Measurements from ENCODE around the gene NOL4.
"Not testable (repeated sequence)": the region's sequence is repeated elsewhere in the genome, so short reads cannot be mapped to it uniquely, and the experiment has no call there.

The NOL4 gene, protein sequence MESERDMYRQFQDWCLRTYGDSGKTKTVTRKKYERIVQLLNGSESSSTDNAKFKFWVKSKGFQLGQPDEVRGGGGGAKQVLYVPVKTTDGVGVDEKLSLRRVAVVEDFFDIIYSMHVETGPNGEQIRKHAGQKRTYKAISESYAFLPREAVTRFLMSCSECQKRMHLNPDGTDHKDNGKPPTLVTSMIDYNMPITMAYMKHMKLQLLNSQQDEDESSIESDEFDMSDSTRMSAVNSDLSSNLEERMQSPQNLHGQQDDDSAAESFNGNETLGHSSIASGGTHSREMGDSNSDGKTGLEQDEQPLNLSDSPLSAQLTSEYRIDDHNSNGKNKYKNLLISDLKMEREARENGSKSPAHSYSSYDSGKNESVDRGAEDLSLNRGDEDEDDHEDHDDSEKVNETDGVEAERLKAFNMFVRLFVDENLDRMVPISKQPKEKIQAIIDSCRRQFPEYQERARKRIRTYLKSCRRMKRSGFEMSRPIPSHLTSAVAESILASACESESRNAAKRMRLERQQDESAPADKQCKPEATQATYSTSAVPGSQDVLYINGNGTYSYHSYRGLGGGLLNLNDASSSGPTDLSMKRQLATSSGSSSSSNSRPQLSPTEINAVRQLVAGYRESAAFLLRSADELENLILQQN

DNA sequence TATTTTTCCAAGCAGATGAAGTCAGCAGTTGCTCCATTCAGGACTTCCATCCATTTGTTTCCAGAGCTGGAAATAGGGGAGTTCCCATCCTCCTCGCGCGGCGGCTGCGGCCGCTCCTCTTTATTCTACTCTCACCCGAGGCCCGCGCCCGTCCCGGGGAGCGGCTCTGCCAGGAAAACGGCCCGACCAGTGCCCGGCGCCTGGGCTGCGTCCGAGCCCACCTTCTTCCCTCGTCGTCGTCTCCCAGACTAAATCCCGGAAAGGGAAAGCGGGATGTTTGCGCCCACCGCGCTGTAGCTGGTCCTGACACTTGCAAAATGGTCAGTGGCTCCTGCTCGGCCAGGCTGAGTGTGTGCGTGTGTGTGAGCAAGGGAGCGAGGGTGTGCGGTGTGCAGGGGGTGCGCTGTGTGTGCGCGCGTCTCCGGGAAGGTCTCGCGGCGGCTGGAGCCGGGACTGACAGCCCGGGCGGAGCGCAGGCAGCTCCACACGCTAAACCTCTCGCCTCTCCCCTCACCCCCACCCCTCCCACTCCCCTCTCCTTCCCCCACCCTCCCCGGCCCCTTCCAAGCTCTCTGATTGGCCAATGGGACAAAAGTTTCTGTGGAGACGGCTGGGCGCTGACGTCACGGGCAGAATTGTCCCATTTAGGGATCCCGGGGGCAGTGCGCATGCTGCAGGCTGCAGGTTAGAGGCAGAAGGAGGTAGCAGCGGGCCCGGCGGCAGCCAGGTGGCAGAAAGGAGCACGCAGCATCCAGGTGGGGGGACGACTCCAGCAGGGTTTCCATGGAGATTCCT is at the start of gene NOL4:
Gene NOL4 (minus strand): TSS at position 491 of the 795 bp plus-strand sequence. CDS start 1,660 bp downstream, outside the sequence.
- FAIRE-seq = no peak

DNA sequence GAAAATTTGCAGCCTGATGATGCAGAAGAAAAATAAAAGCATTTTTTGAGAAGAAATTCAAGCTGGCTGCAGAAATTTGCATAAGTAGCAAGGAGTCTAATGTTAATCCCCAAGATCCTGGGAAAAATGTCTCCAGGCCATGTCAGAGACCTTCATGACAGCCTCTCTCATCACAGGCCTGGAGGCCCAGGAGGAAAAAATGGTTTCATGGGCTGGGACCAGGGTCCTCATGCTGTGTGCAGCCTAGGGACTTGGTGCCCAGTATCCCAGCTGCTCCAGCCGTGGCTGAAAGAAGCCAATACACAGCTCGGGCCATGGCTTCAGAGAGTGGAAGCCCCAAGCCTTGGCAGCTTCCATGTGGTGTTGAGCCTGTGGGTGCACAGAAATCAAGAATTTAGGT is 41.3 kb upstream of the NOL4 start:
- not testable (repeated sequence) for DNase-seq (ENCODE audit: insufficient read length, low spot score); FAIRE-seq

More for the DNA sequence above, at the start of gene NOL4:
- no peak for DNase-seq (ENCODE audit: insufficient read length, low spot score)

DNA sequence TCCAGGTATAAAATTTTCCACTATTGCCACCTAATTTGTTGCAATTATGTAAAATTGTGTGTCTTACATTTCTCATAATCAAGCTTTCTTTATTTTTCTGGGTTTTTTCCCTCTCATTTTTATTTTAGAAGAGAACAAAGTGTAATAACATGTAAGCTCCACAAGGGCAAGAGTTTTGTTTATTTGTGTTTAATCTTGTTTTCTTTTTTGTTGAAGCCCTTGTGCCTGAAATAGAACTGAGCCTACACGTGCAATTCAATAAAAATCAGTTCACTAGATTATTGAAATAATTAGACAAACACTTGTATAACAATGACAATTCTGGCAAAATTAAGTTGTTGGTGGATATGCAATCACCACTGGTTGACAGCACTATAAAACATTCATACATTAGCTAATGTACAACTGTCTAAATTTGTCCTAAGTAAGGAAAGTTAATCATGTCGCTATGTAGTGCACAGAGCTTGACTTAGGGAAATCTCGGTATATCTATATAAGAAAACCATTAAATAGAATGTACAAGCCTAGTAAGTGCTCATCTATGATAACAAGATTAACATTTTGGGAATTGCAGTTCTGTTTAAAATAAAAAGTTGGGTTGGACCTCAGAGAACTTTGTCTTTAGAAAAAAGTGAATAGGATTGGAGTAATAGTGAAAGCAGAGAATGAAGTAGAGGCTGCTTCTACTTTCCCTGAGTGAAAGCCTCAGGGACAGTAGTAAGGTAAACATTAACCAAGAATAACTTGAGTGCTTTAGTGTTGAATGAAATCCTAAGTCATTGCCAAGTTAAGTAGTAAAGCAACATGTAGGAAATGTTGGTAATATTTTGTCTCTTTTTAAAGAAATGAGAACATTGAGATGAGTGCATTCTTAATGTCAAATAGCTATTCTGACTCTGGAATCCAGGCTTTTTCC is 37.4 kb upstream of the NOL4 start:
- peak; percentile 4 for DNase-seq (ENCODE audit: insufficient read length, low spot score)
- FAIRE-seq = no peak

DNA sequence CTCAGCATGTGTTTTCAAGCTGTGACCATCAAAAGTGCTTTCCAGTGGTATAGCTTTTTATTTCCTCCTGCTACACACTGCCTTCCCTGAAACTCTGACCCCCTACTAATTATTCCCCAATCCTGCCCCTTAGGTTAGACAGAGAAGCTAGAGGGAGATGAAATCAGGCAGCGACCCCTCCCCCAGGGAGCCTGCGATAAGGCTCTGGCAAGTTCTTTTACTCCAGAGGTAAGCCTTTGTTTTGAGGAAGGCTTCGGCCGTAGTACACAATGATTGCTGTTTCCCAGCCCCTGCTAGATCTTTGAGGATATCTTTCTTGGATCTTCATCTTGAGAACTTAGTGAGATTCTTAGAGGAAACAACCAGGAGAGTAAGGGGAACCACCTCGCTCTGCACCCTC is 33.5 kb upstream of the NOL4 start:
- FAIRE-seq (no peak), DNase-seq (ENCODE audit: insufficient read length, low spot score) (no peak)

DNA sequence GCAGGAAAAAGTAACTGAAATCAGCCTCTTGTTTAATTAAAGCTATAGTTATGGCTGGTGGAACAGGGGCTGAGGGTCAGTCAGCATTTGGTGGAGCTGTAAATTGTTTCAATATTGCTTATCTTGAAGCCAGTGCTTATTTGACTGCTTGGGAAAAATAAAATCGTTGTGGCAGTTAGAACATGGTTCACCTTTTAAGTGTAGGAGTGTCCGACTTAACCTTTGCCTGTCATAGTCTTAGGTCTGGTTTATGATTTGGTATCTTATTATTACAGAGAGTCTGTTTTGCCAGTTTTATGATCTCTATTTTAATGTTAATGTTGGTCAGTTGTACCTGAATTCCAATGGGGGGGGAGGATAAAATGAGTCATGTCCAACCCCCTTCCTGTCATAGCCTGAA is 27.2 kb upstream of the NOL4 start:
- DNase-seq (ENCODE audit: insufficient read length, low spot score) (no peak), FAIRE-seq (no peak)

DNA sequence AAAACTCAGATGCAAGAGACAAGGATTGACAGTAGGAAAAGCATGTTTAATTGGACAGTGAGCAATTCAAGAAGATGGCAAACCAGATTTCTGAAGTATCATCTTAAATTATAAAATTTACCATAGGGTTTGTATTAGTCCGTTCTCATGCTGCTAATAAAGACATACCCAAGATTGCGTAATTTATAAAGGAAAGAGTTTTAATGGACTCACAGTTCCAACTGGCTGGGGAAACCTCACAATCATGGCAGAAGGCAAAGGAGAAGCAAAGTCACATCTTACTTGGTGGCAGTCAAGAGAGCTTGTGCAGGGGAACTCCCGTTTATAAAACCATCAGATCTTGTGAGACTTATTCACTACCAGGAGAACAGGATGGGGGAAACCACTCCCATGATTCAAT is 24.0 kb upstream of the NOL4 start:
- DNase-seq (ENCODE audit: insufficient read length, low spot score) = no peak
- FAIRE-seq = no peak

DNA sequence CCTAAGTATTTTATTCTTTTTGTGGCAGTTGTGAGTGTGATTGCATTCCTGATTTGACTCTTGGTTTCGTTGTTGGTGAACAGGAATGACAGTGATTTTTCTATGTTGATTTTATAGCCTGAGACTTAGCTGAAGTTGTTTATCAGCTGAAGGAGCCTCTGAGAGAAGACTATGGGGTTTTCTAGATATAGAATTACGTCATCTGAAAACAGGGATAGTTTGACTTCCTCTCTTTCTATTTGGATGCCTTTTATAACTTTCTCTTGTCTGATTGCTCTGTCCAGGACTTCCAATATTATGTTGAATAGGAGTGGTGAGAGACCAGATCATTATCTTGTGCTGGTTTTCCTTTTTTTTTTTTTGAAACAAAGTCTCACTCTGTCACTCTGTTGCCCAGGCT is 18.0 kb upstream of the NOL4 start:
- FAIRE-seq (no peak), DNase-seq (ENCODE audit: insufficient read length, low spot score) (no peak)

DNA sequence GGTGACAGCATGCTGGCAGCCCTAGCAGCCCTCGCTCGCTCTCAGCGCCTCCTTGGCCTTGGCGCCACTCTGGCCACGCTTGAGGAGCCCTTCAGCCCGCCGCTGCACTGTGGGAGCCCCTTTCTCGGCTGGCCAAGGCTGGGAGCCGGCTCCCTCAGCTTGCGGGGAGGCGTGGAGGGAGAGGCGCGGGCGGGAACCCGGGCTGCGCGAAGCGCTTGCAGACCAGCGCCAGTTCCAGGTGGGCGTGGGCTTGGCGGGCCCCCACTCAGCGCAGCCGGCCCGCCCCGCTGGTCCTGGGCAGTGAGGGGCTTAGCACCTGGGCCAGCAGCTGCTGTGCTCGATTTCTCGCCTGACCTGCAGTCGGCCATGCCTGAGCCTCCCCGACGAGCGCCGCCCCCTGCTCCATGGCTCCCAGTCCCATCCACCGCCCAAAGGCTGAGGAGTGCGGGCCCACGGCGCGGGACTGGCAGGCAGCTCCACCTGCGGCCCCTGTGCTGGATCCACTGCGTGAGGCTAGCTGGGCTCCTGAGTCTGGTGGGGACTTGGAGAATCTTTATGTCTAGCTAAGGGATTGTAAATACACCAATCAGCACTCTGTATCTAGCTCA is 9.2 kb upstream of the NOL4 start:
- FAIRE-seq; DNase-seq (ENCODE audit: insufficient read length, low spot score): not testable (repeated sequence)

DNA sequence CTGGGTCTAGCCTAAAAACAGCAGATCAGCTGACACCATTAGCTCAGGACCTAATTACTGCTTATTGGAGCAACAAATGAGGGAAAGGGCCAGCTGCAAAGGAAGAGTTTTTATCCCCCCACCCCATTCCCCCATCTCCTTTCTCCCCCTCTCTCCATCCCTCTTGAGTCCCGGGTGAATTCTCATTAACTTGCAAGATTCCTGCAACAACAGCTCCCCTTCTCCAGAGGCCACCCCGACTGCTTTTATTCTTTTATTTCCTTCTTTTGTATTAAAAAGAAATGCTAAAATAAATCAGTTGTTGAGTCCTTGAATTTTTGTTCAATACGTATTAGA is 473 bp upstream of the NOL4 start:
- FAIRE-seq (no peak), DNase-seq (ENCODE audit: insufficient read length, low spot score) (no peak)

DNA sequence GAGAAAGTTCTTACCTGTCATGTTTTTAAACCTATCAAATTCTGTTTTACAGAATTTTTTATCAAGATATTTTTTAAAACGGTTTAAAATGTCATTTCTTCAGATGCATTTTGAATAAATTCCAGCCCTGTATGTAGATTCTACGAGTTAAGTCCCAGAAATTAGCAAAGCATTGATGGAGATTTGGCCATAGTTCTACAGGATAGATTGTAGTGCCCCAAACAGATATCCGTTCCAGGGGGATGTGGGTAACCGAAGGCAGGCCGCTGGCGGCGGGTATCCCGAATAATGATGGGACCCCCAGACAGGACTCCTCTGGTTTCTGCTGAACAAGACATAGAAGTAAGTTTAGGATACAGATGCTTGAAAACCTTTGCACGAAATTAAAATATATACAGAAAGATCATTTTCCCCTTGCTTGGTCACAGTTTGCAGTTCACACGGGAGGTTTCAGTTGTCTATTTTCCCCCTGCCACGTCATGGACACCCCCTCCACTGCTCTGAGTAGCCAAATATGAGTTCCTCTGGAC is 755 bp downstream of the NOL4 start:
- no peak for FAIRE-seq
- no peak for DNase-seq (ENCODE audit: insufficient read length, low spot score)

DNA sequence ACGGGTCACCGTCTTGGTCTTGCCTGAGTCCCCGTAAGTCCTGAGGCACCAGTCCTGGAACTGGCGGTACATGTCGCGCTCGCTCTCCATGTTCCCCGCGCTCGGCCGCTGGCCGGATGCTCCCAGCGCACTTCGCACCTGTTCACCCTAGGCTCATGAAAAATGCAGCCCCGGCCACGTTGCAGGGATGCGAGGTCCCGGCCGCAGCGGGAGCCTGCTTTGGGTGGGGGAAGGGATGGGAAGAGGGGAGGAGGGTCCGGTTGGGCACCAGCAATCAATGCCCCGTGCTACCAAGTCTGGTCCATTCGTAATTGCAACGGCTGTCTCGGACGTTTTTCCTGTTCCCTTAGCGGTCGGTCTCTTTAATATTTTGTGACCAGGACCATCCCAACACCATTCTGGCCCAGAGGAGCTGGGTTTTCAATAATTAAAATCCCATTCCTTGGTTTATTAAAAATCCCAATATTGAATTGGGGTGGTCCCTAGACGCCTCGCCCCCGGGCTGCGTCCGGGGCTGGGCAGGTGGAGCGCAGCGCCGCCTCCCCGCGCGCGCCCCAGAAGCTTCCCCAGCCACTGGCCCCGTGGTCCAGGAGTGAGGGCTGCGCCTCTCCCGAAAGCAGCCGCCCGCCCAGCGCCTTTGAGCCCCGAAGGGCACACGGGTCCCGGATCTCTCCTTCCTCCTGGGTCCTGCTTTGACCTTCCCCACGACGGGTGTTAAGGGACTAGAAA is 1.4 kb downstream of the NOL4 start:
- FAIRE-seq = no peak

DNA sequence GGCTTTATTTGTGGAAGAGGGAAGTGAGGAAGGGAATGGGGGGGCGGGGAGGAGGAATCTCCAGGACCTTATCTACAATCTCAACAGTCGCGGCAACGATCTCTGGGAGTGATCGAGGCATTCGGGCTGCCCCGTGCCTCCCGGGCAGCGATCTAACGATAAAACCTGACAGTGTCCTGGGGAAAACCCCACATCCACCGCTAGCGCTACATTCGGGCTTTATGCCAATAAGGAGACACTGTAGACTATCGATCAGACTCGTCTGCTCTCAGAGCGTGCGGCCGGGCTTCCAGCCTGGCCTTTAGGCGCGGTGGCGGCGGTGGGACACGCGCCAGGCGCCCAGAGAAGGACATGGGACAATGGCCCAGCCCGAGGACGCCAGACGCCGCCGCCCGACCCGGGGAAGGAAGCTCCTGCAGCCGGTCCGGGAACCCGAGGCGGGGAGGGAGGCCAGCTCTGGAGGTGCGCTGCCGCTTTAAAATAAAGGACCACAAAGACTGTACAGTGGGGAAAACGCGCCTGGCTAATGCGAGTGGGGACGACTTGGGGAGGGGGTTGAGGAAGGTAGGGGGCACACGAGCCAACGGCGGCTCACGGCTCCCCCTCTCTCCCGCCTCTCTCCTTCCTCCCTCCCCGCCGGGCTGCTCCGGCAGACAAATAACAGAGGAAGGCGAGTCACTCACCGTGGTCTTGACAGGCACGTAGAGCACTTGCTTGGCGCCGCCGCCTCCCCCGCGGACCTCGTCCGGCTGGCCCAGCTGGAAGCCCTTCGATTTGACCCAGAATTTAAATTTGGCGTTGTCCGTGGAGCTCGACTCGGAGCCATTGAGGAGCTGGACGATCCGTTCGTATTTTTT is 2.2 kb downstream of the NOL4 start:
- FAIRE-seq = no peak
- DNase-seq (ENCODE audit: insufficient read length, low spot score) = no peak

More for the DNA sequence above, 1.4 kb downstream of the NOL4 start:
- no peak for DNase-seq (ENCODE audit: insufficient read length, low spot score)

DNA sequence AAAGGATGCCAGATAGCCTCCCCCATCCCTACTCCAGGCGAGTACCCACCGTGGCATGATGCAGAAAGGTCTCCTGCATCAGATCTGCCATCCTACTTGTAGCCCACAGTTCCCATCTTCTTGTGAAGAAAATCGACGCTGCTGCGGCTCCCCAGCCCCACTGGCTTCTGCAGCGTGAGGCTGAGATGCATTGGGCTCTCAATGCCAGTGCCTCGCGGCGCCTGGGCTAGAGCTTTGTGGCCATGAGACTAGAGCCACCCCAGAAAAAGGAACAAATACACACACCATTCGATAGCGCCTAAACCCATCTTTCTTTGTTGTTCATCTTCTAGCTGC is 2.8 kb downstream of the NOL4 start:
- DNase-seq (ENCODE audit: insufficient read length, low spot score) (no peak), FAIRE-seq (no peak)

DNA sequence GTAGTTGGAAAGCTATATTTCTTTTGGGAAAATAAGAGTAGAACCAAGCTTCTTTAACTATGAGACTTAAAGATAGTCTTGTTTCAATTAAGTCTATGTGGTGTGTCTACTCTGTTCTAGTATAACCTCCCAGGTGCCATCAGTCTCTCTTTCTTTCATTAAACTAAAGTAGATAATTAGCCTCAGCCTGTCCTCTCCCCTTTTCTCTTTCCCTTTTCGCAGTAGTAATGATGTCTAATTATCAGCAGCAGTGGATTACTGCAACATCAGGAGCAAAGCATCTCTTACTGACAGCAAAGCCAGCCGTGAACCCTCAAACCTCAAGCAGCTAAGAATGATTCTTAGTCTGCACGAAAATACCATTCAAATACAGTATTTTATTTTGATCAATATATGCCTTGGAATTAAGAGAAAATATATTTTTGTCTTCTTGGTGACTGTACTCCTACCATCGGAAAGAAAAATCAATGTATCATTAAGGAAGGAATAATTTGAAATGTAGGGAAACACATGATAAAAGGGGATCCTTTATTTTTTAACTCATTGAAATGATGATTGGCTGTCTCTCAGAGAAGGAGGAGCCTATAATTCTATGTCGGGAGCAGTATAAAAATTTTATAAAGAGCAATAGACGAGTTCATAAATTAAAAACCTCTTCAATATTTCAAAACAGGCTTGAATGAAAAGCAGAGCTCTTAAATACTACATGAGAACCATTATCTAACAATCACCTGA is 4.5 kb downstream of the NOL4 start:
- FAIRE-seq = no peak
- no peak for DNase-seq (ENCODE audit: insufficient read length, low spot score)

DNA sequence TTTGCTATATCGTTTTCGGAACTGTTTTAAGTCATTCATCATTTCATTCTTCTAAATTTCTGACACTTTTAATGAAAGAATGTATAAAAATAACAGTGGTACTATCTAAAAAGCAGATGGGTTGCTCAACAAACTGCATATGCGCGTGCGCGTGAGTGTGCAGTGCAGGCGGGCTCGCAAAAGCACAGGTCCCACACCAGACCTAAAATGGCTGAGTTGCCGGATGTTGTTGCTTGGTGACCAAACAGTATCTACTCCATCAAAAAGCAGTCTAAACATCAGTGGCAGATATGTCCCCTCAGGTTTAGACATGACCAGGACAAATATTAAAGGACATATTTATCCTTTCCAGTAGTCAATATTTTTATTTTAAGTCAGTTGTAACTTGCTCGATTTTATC is 5.1 kb downstream of the NOL4 start:
- DNase-seq (ENCODE audit: insufficient read length, low spot score) (no peak), FAIRE-seq (no peak)

DNA sequence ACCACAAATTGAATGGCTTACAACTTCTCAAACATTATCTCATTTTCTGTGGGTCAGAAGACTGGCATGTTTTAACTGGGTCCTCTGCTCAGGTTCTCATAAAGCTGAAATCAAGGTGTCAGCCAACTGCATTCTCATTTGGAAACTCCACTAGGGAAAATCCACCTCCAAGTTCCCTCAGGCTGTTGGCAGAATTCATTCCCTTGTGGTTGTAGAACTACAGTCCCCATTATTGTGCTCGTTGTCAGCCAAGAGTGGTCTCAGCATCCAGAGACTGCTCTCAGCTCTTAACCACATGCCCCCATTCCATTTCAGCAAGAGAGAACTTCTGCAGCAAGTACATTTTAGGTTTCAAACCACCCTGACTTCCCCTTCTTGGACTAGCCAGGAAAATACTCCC is 12.2 kb downstream of the NOL4 start:
- FAIRE-seq = no peak
- DNase-seq (ENCODE audit: insufficient read length, low spot score) = no peak

DNA sequence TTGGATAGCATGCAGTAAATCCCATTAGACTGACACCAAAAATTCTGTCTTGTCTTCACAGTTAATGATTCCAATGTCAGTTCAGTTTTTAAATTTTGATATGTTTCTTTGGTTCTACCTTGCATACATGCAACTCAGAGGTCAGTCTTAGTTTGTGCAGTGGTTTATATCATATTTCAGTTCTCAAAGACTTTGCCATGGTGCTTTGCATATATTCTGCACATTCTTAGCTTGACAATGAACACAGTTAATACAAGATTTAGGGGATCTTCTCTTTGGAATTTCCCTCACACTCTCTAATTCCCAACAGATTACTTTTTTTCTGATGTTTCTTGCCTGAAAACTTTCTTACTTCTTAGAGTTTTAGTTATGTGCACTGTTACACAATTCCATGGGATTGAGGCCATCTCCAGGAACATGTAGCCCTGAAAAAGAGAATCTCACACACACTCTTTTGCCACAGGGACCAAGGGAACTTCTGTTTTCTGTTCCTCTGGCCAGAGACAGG is 17.3 kb downstream of the NOL4 start:
- DNase-seq (ENCODE audit: insufficient read length, low spot score) (no peak), FAIRE-seq (no peak)

DNA sequence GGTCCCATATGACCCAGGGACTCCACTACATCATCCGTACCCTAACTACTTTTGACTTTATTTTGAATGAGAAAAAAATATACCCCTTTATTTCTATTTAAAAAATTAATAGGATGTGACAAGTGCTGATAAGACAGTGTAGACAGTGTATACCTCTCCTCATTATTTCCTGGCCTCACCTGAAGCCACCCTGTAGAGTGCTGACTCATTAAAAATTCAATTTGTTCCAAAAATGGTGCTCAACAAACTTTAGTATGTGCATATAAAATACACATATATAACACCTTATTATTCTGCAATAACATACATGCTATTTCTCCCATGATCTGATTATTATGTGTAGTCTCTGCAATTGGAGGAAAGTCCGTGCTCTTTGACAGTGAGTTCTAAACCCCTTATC is 20.8 kb downstream of the NOL4 start:
- DNase-seq (ENCODE audit: insufficient read length, low spot score) (no peak), FAIRE-seq (no peak)

All from GM19239 (cell line).